GM12891 (cell line): ENCODE results near the gene ZDHHC22.

Experiments used
- POLR2A ChIP-seq: IDR thresholded peaks from 2 replicates; pipeline ENCODE4 v1.6.1; 2011; ENCODE audit warnings: low read depth, low read length, control low read depth
- POLR2AphosphoS5 ChIP-seq: IDR thresholded peaks from 2 replicates; pipeline ENCODE4 v1.6.1; 2011; ENCODE audit warnings: low read depth, low read length, control low read depth
- TAF1 ChIP-seq: IDR thresholded peaks from 2 replicates; pipeline ENCODE4 v1.6.1; 2011; ENCODE audit warnings: low read depth, low read length, control low read depth

GRCh38 chr14:77141214-77142004, at the start of gene ZDHHC22:
- TF ChIP-seq POLR2A (no peak), POLR2AphosphoS5 (no peak), TAF1 (no peak)
